GM18870 (cell line): ENCODE measurements around the gene TMEM178B.
"Not testable (repeated sequence)": the region's sequence is repeated elsewhere in the genome, so short reads cannot be mapped to it uniquely, and the experiment has no call there.

ENCODE experiments used
- ATAC-seq: cut with Tn5 transposase; IDR thresholded peaks from one replicate; pipeline ENCODE4 v1.9.1; 2021; ENCODE audit warnings: moderate library complexity; ENCODE audit not compliant: unreplicated experiment

Gene TMEM178B

GRCh38 chr7:141074162-141074991 lies 513 bp downstream of the TMEM178B start:
- ATAC-seq, result no peak

GRCh38 chr7:141074997-141075396 lies 1.1 kb downstream of the TMEM178B start:
- ATAC-seq, result no peak

GRCh38 chr7:141076377-141076776 lies 2.5 kb downstream of the TMEM178B start:
- ATAC-seq, result no peak

GRCh38 chr7:141079219-141079618 lies 5.4 kb downstream of the TMEM178B start:
- no peak for ATAC-seq

GRCh38 chr7:141089490-141089889 lies 15.6 kb downstream of the TMEM178B start:
- ATAC-seq, result not testable (repeated sequence)

- no peak for ATAC-seq
Observed at GRCh38 chr7:141094336-141095070, 20.6 kb downstream of the TMEM178B start.

- ATAC-seq, result no peak
Observed at GRCh38 chr7:141097430-141097829, 23.6 kb downstream of the TMEM178B start.

- no peak for ATAC-seq
Observed at GRCh38 chr7:141102436-141102835, 28.6 kb downstream of the TMEM178B start.

- ATAC-seq, result no peak
Observed at GRCh38 chr7:141103847-141104429, 30.1 kb downstream of the TMEM178B start.

GRCh38 chr7:141113131-141113530 lies 39.3 kb downstream of the TMEM178B start:
- no peak for ATAC-seq

GRCh38 chr7:141114029-141114664 lies 40.3 kb downstream of the TMEM178B start:
- no peak for ATAC-seq

- no peak for ATAC-seq
Observed at GRCh38 chr7:141115965-141116364, 42.1 kb downstream of the TMEM178B start.

- not testable (repeated sequence) for ATAC-seq
Observed at GRCh38 chr7:141116661-141117060, 42.8 kb downstream of the TMEM178B start.

GRCh38 chr7:141118767-141119166 lies 44.9 kb downstream of the TMEM178B start:
- ATAC-seq, result no peak

GRCh38 chr7:141119187-141119586 lies 45.3 kb downstream of the TMEM178B start:
- no peak for ATAC-seq

GRCh38 chr7:141122736-141123135 lies 48.9 kb downstream of the TMEM178B start:
- ATAC-seq, result no peak

GRCh38 chr7:141123522-141123921 lies 49.7 kb downstream of the TMEM178B start:
- no peak for ATAC-seq

- no peak for ATAC-seq
Observed at GRCh38 chr7:141126107-141126506, 52.2 kb downstream of the TMEM178B start.

- no peak for ATAC-seq
Observed at GRCh38 chr7:141128506-141128905, 54.6 kb downstream of the TMEM178B start.

- no peak for ATAC-seq
Observed at GRCh38 chr7:141128931-141129330, 55.1 kb downstream of the TMEM178B start.

- no peak for ATAC-seq
Observed at GRCh38 chr7:141132671-141133070, 58.8 kb downstream of the TMEM178B start.
